H1 (cell line): ENCODE measurements around the gene ULBP3. TPM values are rescaled to one million over a fixed set of nuclear protein-coding genes. Genes with fewer than 3 reads are reported as not detected.

Experiments used
- CREB1 ChIP-seq: IDR thresholded peaks from 2 replicates; pipeline ENCODE4 v1.6.1; 2012; ENCODE audit warnings: inconsistent platforms
- EGR1 ChIP-seq: IDR thresholded peaks from 2 replicates; pipeline ENCODE4 v1.6.1; 2011; ENCODE audit warnings: low read depth, low read length, borderline replicate concordance
- FOSL1 ChIP-seq: IDR thresholded peaks from 2 replicates; pipeline ENCODE4 v1.6.1; 2011; ENCODE audit warnings: mild to moderate bottlenecking, low read depth, low read length, moderate library complexity; ENCODE audit not compliant: insufficient read depth
- POU5F1 ChIP-seq: IDR thresholded peaks from 2 replicates; pipeline ENCODE4 v1.6.1; 2011; ENCODE audit warnings: low read depth, mild to moderate bottlenecking, low read length, moderate library complexity
- SIX5 ChIP-seq: IDR thresholded peaks from 2 replicates; pipeline ENCODE4 v1.6.1; 2011; ENCODE audit warnings: mild to moderate bottlenecking, low read depth, low read length
- polyA plus RNA-seq, 7 experiments: library from polyadenylated mRNA; depleted of rRNA in 3 of 7; stranded (reverse) in 5 of 7; unstranded in 2 of 7; fragments of >200 nt in 5 of 7; fragments of 200-250 nt in 2 of 7; gene quantifications; 1 replicate in 5 of 7; 2 replicates in 1 of 7; 4 replicates in 1 of 7; pipeline versions ENCODE4 v1.2.1 to v1.2.3, GENCODE V29; 2011 to 2013; ENCODE audit warnings: missing spikeins in 2 of 7, mixed read lengths in 2 of 7
- total RNA-seq: library from RNA; stranded (reverse); fragmentation: NEBNext Ultra II Directional; extraction: Animal tissue kit (Norgen Biotek cat#: 25700); gene quantifications from 2 replicates; pipeline ENCODE4 v1.2.1, GENCODE V29; 2021

The ULBP3 gene
- total and polyA plus RNA-seq, 2 of the 8 experiments (the other 6 are each of a cell fraction or from before 2014, with no cell fraction given), result 1.9 to 4.2 TPM

DNA sequence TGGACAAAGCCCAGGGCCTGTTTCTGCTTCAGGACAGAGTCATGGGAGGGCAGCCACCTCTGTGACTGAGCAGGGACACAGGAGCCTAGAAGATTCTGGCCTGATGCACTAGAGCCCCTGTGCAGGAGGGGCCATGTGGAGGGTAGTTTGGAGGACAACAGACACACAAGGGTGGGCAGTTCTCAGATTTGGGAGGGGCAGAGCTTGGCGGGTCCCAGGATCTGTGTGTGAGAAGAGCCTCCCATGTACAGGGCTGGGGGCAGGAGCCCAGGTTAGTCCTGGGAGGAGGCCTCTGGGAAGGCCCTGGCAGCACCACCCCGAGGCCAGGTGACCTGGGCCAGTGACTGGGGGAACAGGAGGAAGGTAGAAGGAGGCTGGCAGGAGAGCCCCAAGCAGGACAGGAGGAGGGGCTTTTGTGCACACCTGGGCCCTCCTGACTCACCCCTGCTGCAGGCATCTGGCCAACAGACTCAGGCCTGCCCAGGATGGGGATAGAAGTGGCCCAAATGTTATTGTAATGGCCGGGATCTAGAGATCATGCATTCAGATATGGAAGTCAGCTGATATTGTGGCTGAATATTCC is 1.4 kb upstream of the ULBP3 start (continued):
- TF ChIP-seq SIX5 (no peak), FOSL1 (no peak), CREB1 (no peak), POU5F1 (no peak), EGR1 (no peak)
